Measurements from ENCODE around the gene P2RX4.
"Not testable (repeated sequence)": the region's sequence is repeated elsewhere in the genome, so short reads cannot be mapped to it uniquely, and the experiment has no call there.

Gene P2RX4

GRCh38 chr12:121279071-121279375, 69.1 kb downstream of the P2RX4 start:
- no CpG with 5 or more reads among the region's 13 CpGs for WGBS (ENCODE audit: insufficient coverage, insufficient read length)
- no peak for DNase-seq (ENCODE audit: low read depth, low spot score)
- H3K36me3 ChIP-seq (ENCODE audit: control insufficient read depth, insufficient read depth, low read length), result 0 out of 2 replicates have a peak, but pooled peaks cover 3% of the 10 kb centered on the region

GRCh38 chr12:121279507-121279915, 69.6 kb downstream of the P2RX4 start:
- no peak for DNase-seq (ENCODE audit: low read depth, low spot score)
- H3K9me3 ChIP-seq (ENCODE audit: control insufficient read depth, insufficient read depth, low read length), result no peaks in the 10 kb centered on the region
- no peaks in the 10 kb centered on the region for H3K27me3 ChIP-seq (ENCODE audit: control insufficient read depth, insufficient read depth, low read length)

More at GRCh38 chr12:121279071-121279375, 69.1 kb downstream of the P2RX4 start:
- Histone ChIP-seq H3K4me3 (ENCODE audit: low read length) (no peak overlapping the region), H3K4me1 (ENCODE audit: control insufficient read depth, insufficient read depth, low read length) (peaks cover 2% of the 10 kb centered on the region; the same call in 1 of the 2 replicates), H3K9me3 (ENCODE audit: control insufficient read depth, insufficient read depth, low read length) (no peaks in the 10 kb centered on the region), H3K27ac (ENCODE audit: low read length) (no peak overlapping the region), H3K27me3 (ENCODE audit: control insufficient read depth, insufficient read depth, low read length) (no peaks in the 10 kb centered on the region)

GRCh38 chr12:121280531-121280930, 70.6 kb downstream of the P2RX4 start:
- H3K4me3 ChIP-seq (ENCODE audit: low read length); H3K27me3 ChIP-seq (ENCODE audit: control insufficient read depth, insufficient read depth, low read length); H3K36me3 ChIP-seq (ENCODE audit: control insufficient read depth, insufficient read depth, low read length); H3K9me3 ChIP-seq (ENCODE audit: control insufficient read depth, insufficient read depth, low read length); H3K4me1 ChIP-seq (ENCODE audit: control insufficient read depth, insufficient read depth, low read length); DNase-seq (ENCODE audit: low read depth, low spot score); H3K27ac ChIP-seq (ENCODE audit: low read length): not testable (repeated sequence)
- no CpG with 5 or more reads among the region's 11 CpGs for WGBS (ENCODE audit: insufficient coverage, insufficient read length)

More at GRCh38 chr12:121279507-121279915, 69.6 kb downstream of the P2RX4 start:
- Histone ChIP-seq H3K4me3 (ENCODE audit: low read length) (no peak overlapping the region), H3K4me1 (ENCODE audit: control insufficient read depth, insufficient read depth, low read length) (peaks cover 2% of the 10 kb centered on the region; the same call in 1 of the 2 replicates), H3K27ac (ENCODE audit: low read length) (no peak overlapping the region), H3K36me3 (ENCODE audit: control insufficient read depth, insufficient read depth, low read length) (no peaks in the 10 kb centered on the region)
- WGBS (ENCODE audit: insufficient coverage, insufficient read length), result no CpG with 5 or more reads among the region's 10 CpGs

GRCh38 chr12:121281116-121281515, 71.2 kb downstream of the P2RX4 start:
- not testable (repeated sequence) for DNase-seq (ENCODE audit: low read depth, low spot score); H3K36me3 ChIP-seq (ENCODE audit: control insufficient read depth, insufficient read depth, low read length); H3K4me3 ChIP-seq (ENCODE audit: low read length); H3K27me3 ChIP-seq (ENCODE audit: control insufficient read depth, insufficient read depth, low read length); H3K9me3 ChIP-seq (ENCODE audit: control insufficient read depth, insufficient read depth, low read length); H3K4me1 ChIP-seq (ENCODE audit: control insufficient read depth, insufficient read depth, low read length); H3K27ac ChIP-seq (ENCODE audit: low read length)
- no CpG with 5 or more reads among the region's 14 CpGs for WGBS (ENCODE audit: insufficient coverage, insufficient read length)

- Histone ChIP-seq H3K9me3 (ENCODE audit: control insufficient read depth, insufficient read depth, low read length) (no peaks in the 10 kb centered on the region), H3K27me3 (ENCODE audit: control insufficient read depth, insufficient read depth, low read length) (no peaks in the 10 kb centered on the region), H3K4me1 (ENCODE audit: control insufficient read depth, insufficient read depth, low read length) (peaks cover 2% of the 10 kb centered on the region; the same call in 1 of the 2 replicates), H3K27ac (ENCODE audit: low read length) (no peak overlapping the region), H3K4me3 (ENCODE audit: low read length) (no peak overlapping the region), H3K36me3 (ENCODE audit: control insufficient read depth, insufficient read depth, low read length) (no peaks in the 10 kb centered on the region)
- no CpG with 5 or more reads among the region's 10 CpGs for WGBS (ENCODE audit: insufficient coverage, insufficient read length)
- no peak for DNase-seq (ENCODE audit: low read depth, low spot score)
Measured at GRCh38 chr12:121282072-121282742, 72.3 kb downstream of the P2RX4 start.

- H3K27me3 ChIP-seq (ENCODE audit: control insufficient read depth, insufficient read depth, low read length); H3K9me3 ChIP-seq (ENCODE audit: control insufficient read depth, insufficient read depth, low read length); H3K27ac ChIP-seq (ENCODE audit: low read length); DNase-seq (ENCODE audit: low read depth, low spot score); H3K36me3 ChIP-seq (ENCODE audit: control insufficient read depth, insufficient read depth, low read length); H3K4me1 ChIP-seq (ENCODE audit: control insufficient read depth, insufficient read depth, low read length); H3K4me3 ChIP-seq (ENCODE audit: low read length): not testable (repeated sequence)
- WGBS (ENCODE audit: insufficient coverage, insufficient read length), result no CpG with 5 or more reads among the region's 11 CpGs
Measured at GRCh38 chr12:121282910-121283309, 73.0 kb downstream of the P2RX4 start.

- DNase-seq (ENCODE audit: low read depth, low spot score), result no peak
- no peaks in the 10 kb centered on the region for H3K27me3 ChIP-seq (ENCODE audit: control insufficient read depth, insufficient read depth, low read length)
- no peak overlapping the region for H3K27ac ChIP-seq (ENCODE audit: low read length)
- no peaks in the 10 kb centered on the region for H3K9me3 ChIP-seq (ENCODE audit: control insufficient read depth, insufficient read depth, low read length)
- peaks cover 2% of the 10 kb centered on the region; the same call in 1 of the 2 replicates for H3K4me1 ChIP-seq (ENCODE audit: control insufficient read depth, insufficient read depth, low read length)
- H3K36me3 ChIP-seq (ENCODE audit: control insufficient read depth, insufficient read depth, low read length), result no peaks in the 10 kb centered on the region
- no peak overlapping the region for H3K4me3 ChIP-seq (ENCODE audit: low read length)
- WGBS (ENCODE audit: insufficient coverage, insufficient read length), result no CpG with 5 or more reads among the region's 5 CpGs
Measured at GRCh38 chr12:121283388-121283787, 73.5 kb downstream of the P2RX4 start.

Measured in iPS DF 6.9 (cell line).